ENCODE data around the gene DPY19L1. TPM values are rescaled to one million over a fixed set of nuclear protein-coding genes. Genes with fewer than 3 reads are reported as not detected.

DPY19L1 gene
- total RNA-seq, 1 experiment from 2014 or later = 15.5 TPM

DNA sequence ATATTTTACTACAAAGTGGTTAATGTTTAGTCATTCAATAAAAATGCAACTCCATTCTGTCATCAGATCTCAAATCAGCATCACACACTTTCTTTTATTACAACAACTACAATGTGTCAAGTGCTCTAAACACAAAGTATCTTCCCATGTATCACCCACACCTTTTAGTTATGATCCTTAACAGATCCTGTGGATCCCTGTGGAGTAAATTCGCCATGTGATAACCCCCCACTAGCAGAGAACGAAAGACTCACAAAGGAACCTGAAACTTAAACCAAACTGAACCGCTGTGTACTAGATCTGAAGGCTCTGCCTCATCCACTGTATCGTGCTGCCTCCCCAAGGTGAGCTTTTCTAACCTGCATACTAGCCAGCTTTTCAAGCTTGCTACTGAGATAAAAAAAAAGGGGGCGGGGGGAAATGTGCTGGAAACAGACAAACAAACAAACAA, 1.7 kb downstream of the DPY19L1 start:
- H3K36me3 Mint-ChIP-seq = no peaks in the 10 kb centered on the region
- peak overlapping the region; percentile 30; the same call in 1 of the 2 replicates for H3K27ac Mint-ChIP-seq
- TF ChIP-seq, protein P1, sequence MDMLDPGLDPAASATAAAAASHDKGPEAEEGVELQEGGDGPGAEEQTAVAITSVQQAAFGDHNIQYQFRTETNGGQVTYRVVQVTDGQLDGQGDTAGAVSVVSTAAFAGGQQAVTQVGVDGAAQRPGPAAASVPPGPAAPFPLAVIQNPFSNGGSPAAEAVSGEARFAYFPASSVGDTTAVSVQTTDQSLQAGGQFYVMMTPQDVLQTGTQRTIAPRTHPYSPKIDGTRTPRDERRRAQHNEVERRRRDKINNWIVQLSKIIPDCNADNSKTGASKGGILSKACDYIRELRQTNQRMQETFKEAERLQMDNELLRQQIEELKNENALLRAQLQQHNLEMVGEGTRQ (CRISPR knock-in tag; IDR thresholded peaks at IDR 0.05) = peak; percentile 33; the same call in 1 of the 2 replicates
- TF ChIP-seq, protein P2, sequence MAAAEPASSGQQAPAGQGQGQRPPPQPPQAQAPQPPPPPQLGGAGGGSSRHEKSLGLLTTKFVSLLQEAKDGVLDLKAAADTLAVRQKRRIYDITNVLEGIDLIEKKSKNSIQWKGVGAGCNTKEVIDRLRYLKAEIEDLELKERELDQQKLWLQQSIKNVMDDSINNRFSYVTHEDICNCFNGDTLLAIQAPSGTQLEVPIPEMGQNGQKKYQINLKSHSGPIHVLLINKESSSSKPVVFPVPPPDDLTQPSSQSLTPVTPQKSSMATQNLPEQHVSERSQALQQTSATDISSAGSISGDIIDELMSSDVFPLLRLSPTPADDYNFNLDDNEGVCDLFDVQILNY (CRISPR knock-in tag; IDR thresholded peaks at IDR 0.05) = no peak
- peaks cover 44% of the 10 kb centered on the region for H3K4me1 Mint-ChIP-seq
- H3K4me3 Mint-ChIP-seq = peak overlapping the region; percentile 96
- ATAC-seq (peak; percentile 6; the same call in 1 of the 2 replicates), DNase-seq (ENCODE audit: low spot score) (no peak)
- CTCF ChIA-PET = interaction anchor here (0.6 to 2.2 kb wide), 16 partner anchors 9 to 721 kb away, joined by 3 to 11 read pairs (median 4); no protein-coding TSS in a partner anchor
- POLR2A ChIA-PET = interaction anchor here (0.6 kb wide), 2 partner anchors 765 to 1636 kb away, joined by 3 read pairs; no protein-coding TSS in a partner anchor
- H3K27me3 Mint-ChIP-seq (ENCODE audit: low read depth) = no peaks in the 10 kb centered on the region
- H3K9me3 Mint-ChIP-seq = no peaks in the 10 kb centered on the region

DNA sequence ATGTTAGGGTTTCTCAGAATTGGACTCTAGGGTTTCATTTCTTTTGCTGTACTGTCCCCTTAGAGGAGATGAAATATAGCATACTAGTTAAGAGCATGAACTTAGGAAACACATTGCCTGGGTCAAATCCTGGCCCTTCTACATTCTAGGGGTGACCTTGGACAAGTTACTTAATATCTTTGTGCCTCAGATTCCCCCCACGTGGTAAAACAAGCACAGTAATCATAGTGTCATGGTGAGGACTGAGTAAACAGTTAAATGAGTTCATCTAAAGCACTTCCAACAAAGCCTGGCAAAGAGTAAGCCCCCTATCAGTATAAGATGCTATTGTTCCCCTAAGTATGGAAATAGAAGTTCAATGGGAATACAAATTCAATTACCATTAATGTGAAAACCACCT, 5.1 kb downstream of the DPY19L1 start:
- H3K4me1 Mint-ChIP-seq = peaks cover 43% of the 10 kb centered on the region
- ATAC-seq (no peak), DNase-seq (ENCODE audit: low spot score) (no peak)
- CTCF ChIA-PET = no interaction called here
- H3K27ac Mint-ChIP-seq = no peak overlapping the region
- no peak overlapping the region for H3K4me3 Mint-ChIP-seq
- POLR2A ChIA-PET = no interaction called here
- no peaks in the 10 kb centered on the region for H3K9me3 Mint-ChIP-seq
- H3K36me3 Mint-ChIP-seq = no peaks in the 10 kb centered on the region
- no peaks in the 10 kb centered on the region for H3K27me3 Mint-ChIP-seq (ENCODE audit: low read depth)
- TF ChIP-seq SOX15 (CRISPR knock-in tag; IDR thresholded peaks at IDR 0.05) (no peak), IRF2 (CRISPR knock-in tag; IDR thresholded peaks at IDR 0.05; ENCODE audit: borderline replicate concordance, low read depth) (no peak), PRRX2 (CRISPR knock-in tag; IDR thresholded peaks at IDR 0.05) (no peak), GABPB1 (CRISPR knock-in tag; IDR thresholded peaks at IDR 0.05) (no peak), RORB (CRISPR knock-in tag; IDR thresholded peaks at IDR 0.05) (no peak), ZNF423 (CRISPR knock-in tag; IDR thresholded peaks at IDR 0.05) (no peak), TEAD4 (CRISPR knock-in tag; IDR thresholded peaks at IDR 0.05) (no peak), TCF7 (CRISPR knock-in tag; IDR thresholded peaks at IDR 0.05; ENCODE audit: low read depth) (no peak), JUN (CRISPR knock-in tag; IDR thresholded peaks at IDR 0.05) (no peak)
- TF ChIP-seq, protein P3, sequence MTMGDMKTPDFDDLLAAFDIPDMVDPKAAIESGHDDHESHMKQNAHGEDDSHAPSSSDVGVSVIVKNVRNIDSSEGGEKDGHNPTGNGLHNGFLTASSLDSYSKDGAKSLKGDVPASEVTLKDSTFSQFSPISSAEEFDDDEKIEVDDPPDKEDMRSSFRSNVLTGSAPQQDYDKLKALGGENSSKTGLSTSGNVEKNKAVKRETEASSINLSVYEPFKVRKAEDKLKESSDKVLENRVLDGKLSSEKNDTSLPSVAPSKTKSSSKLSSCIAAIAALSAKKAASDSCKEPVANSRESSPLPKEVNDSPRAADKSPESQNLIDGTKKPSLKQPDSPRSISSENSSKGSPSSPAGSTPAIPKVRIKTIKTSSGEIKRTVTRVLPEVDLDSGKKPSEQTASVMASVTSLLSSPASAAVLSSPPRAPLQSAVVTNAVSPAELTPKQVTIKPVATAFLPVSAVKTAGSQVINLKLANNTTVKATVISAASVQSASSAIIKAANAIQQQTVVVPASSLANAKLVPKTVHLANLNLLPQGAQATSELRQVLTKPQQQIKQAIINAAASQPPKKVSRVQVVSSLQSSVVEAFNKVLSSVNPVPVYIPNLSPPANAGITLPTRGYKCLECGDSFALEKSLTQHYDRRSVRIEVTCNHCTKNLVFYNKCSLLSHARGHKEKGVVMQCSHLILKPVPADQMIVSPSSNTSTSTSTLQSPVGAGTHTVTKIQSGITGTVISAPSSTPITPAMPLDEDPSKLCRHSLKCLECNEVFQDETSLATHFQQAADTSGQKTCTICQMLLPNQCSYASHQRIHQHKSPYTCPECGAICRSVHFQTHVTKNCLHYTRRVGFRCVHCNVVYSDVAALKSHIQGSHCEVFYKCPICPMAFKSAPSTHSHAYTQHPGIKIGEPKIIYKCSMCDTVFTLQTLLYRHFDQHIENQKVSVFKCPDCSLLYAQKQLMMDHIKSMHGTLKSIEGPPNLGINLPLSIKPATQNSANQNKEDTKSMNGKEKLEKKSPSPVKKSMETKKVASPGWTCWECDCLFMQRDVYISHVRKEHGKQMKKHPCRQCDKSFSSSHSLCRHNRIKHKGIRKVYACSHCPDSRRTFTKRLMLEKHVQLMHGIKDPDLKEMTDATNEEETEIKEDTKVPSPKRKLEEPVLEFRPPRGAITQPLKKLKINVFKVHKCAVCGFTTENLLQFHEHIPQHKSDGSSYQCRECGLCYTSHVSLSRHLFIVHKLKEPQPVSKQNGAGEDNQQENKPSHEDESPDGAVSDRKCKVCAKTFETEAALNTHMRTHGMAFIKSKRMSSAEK (CRISPR knock-in tag; IDR thresholded peaks at IDR 0.05; ENCODE audit: borderline replicate concordance) = no peak
- TF ChIP-seq, protein P4, sequence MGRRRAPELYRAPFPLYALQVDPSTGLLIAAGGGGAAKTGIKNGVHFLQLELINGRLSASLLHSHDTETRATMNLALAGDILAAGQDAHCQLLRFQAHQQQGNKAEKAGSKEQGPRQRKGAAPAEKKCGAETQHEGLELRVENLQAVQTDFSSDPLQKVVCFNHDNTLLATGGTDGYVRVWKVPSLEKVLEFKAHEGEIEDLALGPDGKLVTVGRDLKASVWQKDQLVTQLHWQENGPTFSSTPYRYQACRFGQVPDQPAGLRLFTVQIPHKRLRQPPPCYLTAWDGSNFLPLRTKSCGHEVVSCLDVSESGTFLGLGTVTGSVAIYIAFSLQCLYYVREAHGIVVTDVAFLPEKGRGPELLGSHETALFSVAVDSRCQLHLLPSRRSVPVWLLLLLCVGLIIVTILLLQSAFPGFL (CRISPR knock-in tag; IDR thresholded peaks at IDR 0.05; ENCODE audit: borderline replicate concordance) = no peak
- TF ChIP-seq, protein P5, sequence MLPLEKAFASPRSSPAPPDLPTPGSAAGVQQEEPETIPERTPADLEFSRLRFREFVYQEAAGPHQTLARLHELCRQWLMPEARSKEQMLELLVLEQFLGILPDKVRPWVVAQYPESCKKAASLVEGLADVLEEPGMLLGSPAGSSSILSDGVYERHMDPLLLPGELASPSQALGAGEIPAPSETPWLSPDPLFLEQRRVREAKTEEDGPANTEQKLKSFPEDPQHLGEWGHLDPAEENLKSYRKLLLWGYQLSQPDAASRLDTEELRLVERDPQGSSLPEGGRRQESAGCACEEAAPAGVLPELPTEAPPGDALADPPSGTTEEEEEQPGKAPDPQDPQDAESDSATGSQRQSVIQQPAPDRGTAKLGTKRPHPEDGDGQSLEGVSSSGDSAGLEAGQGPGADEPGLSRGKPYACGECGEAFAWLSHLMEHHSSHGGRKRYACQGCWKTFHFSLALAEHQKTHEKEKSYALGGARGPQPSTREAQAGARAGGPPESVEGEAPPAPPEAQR (CRISPR knock-in tag; IDR thresholded peaks at IDR 0.05) = no peak
- TF ChIP-seq, protein P6, sequence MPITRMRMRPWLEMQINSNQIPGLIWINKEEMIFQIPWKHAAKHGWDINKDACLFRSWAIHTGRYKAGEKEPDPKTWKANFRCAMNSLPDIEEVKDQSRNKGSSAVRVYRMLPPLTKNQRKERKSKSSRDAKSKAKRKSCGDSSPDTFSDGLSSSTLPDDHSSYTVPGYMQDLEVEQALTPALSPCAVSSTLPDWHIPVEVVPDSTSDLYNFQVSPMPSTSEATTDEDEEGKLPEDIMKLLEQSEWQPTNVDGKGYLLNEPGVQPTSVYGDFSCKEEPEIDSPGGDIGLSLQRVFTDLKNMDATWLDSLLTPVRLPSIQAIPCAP (CRISPR knock-in tag; IDR thresholded peaks at IDR 0.05) = no peak
- TF ChIP-seq, protein P7, sequence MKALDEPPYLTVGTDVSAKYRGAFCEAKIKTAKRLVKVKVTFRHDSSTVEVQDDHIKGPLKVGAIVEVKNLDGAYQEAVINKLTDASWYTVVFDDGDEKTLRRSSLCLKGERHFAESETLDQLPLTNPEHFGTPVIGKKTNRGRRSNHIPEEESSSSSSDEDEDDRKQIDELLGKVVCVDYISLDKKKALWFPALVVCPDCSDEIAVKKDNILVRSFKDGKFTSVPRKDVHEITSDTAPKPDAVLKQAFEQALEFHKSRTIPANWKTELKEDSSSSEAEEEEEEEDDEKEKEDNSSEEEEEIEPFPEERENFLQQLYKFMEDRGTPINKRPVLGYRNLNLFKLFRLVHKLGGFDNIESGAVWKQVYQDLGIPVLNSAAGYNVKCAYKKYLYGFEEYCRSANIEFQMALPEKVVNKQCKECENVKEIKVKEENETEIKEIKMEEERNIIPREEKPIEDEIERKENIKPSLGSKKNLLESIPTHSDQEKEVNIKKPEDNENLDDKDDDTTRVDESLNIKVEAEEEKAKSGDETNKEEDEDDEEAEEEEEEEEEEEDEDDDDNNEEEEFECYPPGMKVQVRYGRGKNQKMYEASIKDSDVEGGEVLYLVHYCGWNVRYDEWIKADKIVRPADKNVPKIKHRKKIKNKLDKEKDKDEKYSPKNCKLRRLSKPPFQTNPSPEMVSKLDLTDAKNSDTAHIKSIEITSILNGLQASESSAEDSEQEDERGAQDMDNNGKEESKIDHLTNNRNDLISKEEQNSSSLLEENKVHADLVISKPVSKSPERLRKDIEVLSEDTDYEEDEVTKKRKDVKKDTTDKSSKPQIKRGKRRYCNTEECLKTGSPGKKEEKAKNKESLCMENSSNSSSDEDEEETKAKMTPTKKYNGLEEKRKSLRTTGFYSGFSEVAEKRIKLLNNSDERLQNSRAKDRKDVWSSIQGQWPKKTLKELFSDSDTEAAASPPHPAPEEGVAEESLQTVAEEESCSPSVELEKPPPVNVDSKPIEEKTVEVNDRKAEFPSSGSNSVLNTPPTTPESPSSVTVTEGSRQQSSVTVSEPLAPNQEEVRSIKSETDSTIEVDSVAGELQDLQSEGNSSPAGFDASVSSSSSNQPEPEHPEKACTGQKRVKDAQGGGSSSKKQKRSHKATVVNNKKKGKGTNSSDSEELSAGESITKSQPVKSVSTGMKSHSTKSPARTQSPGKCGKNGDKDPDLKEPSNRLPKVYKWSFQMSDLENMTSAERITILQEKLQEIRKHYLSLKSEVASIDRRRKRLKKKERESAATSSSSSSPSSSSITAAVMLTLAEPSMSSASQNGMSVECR (CRISPR knock-in tag; IDR thresholded peaks at IDR 0.05; ENCODE audit: borderline replicate concordance) = no peak
- TF ChIP-seq, protein P8, sequence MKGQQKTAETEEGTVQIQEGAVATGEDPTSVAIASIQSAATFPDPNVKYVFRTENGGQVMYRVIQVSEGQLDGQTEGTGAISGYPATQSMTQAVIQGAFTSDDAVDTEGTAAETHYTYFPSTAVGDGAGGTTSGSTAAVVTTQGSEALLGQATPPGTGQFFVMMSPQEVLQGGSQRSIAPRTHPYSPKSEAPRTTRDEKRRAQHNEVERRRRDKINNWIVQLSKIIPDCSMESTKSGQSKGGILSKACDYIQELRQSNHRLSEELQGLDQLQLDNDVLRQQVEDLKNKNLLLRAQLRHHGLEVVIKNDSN (CRISPR knock-in tag; IDR thresholded peaks at IDR 0.05) = no peak
